Activated T-cell treated with anti-CD3 and anti-CD28 coated beads for 24 hours (primary cell): ENCODE data around the gene LTA4H.
"Not testable (repeated sequence)": the region's sequence is repeated elsewhere in the genome, so short reads cannot be mapped to it uniquely, and the experiment has no call there.

Experiments
- DNase-seq: peaks from one replicate; pipeline ENCODE4 v3.0.0-alpha.2; 2020; ENCODE audit warnings: low read depth

Gene LTA4H

GRCh38 chr12:96035283-96036236 is at the start of gene LTA4H:
LTA4H (minus strand) TSS chr12:96035587; CDS start chr12:96035519, 68 bp downstream.
- DNase-seq, result peak; percentile 95

- DNase-seq, result no peak
These were observed 49.2 kb upstream of the LTA4H start for GRCh38 chr12:96084624-96085023.

- DNase-seq, result no peak
These were observed 47.8 kb upstream of the LTA4H start for GRCh38 chr12:96083020-96083719.

DNA sequence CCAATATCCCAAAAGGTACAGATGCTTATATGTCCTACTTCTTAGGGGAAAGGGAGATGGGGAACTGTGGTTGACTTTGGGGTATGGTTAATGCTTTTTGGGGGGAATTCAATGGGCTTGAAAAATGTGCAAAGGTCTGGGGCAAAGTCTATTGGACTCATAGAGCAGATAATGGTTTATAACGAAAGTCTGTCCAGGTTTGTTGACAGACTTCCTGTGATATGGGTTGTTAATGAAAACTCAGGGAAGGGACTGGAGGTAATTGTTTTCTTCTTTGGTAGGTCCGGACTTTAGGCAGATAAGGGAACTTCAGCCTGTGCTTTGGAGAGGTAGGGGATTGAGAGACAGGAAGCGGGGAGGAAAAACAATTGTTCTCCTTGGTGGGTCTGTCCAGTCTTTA is 46.2 kb upstream of the LTA4H start:
- no peak for DNase-seq

- no peak for DNase-seq
These were observed 43.1 kb upstream of the LTA4H start for GRCh38 chr12:96078231-96079135.

DNA sequence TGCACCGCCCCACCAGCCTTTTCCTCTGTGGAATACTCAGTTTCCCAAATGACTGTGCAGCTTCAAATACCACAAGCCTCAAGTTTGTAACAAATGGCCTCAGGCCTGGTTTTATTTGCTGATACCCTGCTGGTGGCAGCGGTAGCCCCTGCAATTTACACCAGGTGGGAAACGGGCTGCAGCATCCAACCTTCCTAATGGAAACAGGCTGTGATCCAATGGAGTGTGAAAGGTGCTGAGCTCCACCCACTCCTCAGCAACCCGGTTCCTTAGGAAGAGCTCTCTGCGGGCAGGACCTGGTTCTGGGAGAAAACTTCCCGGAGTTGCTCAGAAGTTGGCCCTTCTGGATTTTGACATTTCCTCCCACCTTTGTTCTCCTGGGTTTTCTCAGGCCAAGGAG is 41.7 kb upstream of the LTA4H start:
- DNase-seq, result no peak

DNA sequence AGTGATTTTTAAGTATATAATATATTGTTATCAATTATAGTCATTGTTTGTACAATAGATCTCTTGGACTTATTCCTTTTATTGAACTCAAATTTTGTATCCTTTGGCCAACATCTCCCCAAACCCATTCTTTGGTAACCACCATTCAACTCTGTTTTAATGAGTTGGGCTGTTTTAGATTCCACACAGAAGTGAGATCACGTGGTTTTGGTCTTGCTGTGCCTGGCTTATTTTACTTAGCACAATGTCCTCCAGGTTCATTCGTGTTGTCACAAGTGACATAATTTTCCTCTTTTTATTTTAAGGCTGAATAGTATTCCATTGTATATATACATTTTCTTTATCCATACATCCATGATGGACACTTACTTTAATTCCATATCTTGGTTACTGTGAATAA is 40.2 kb upstream of the LTA4H start:
- DNase-seq, result no peak

DNA sequence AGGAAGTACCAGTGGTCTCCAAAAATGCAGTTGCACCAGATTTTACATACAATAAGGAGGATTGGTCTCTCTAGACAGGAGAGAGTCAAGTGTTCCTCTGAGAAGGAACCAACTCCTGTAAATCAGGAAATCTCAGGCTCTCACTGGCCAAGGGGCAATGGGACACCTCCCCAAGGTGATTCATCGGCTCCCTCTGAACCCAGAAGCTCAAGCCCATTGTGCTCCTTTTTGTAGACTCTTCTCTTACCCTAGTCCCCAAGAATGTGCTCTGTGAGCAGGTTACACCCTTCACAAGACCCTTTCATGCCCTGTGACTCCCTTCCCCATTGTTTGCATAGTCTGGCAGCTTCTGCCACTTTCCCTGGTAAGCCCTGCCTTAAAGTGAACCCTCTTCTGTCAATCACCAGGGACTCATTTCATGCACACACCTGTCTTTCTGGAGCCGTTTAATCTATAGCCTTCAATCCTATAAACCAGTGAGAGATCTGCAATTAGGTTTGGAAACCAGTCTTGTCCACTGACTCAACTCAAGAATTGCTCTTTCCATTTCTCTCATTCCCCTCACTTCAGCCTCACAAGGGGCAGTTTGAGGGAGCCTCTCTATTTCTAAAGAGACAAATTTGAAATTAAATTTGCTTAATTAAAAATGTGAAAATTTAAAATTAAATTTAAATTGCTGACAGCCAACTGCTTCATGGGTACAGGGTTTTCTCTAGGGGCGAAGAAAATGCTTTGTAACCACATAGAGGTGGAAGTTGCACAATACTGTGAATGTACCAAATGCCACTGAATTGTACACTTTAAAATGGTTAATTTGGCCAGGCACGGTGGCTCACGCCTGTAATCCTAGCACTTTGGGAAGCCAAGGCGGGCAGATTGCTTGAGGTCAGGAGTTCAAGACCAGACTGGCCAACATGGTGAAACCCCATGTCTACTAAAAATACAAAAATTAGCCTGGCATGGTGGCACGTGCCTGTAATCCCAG is 38.3 kb upstream of the LTA4H start:
- no peak for DNase-seq

DNA sequence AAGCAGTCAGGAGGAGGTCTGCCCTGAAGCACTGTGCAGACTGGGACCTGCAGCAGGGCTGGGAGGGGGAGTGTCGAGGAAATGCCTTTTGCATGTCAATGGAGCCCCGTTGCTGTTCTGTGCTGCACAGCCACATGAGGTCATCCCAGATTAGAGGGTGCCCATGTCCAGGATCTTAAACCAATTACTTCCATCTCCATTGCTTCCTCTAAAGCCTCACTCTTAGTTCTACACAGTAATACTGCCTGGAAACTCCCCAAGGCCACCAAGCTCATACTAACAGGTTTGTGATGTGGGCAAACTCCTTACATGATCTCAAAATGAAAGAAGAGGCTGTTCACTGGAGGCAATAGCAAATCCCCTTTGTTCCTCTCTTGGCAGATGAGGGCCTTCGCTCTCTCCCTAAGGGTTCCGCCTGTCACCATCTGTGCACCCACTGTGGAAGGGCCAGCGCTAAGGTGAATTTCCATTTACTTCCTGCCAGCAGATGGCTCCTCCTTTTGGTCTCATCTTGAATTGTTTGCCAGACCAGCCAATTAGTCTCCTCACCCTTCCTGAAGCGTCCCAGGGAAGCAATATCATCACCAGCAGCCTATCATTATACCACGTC is 35.4 kb upstream of the LTA4H start:
- DNase-seq, result no peak

GRCh38 chr12:96069511-96070231 is 34.3 kb upstream of the LTA4H start:
- DNase-seq, result no peak

DNA sequence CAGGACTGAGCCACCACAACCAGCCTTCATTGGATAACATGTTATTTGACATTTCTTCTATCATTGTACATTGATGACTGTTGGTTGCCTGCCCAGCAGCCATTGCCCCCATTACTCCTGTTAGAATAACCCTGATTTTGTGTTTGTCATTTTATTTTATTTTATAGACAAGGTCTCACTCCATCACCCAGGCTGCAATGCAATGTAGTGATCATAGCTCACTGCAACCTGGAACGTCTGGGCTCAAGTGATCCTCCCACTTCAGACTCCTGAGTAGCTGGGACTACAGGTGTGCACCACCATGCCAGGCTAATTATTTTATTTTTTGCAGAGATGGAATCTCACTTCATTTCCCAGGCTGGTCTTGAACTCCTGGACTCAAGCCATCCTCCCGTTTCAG is 33.2 kb upstream of the LTA4H start:
- no peak for DNase-seq

GRCh38 chr12:96068111-96068510 is 32.7 kb upstream of the LTA4H start:
- no peak for DNase-seq

GRCh38 chr12:96065776-96066175 is 30.4 kb upstream of the LTA4H start:
- DNase-seq, result not testable (repeated sequence)

GRCh38 chr12:96064966-96065365 is 29.6 kb upstream of the LTA4H start:
- no peak for DNase-seq

GRCh38 chr12:96064271-96064670 is 28.9 kb upstream of the LTA4H start:
- DNase-seq, result no peak

DNA sequence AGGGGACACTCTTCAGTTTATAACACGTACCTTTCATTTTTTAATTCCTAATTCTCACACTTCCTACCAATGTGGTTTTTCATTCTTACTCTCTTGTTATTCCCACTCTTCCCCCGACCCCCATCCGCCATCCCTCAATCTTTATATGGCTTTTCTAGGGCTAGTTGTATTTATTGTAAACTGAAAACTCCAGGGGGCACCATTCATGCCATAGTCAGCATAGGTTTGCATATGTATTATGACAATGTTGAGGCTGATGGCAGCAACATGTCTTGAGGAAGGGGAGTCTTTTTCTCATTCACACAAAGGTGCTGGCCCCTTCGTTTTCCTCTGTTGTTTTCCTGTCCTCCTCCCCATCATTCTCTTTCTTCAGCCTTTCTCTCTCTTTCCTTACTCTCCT is 27.7 kb upstream of the LTA4H start:
- no peak for DNase-seq

DNA sequence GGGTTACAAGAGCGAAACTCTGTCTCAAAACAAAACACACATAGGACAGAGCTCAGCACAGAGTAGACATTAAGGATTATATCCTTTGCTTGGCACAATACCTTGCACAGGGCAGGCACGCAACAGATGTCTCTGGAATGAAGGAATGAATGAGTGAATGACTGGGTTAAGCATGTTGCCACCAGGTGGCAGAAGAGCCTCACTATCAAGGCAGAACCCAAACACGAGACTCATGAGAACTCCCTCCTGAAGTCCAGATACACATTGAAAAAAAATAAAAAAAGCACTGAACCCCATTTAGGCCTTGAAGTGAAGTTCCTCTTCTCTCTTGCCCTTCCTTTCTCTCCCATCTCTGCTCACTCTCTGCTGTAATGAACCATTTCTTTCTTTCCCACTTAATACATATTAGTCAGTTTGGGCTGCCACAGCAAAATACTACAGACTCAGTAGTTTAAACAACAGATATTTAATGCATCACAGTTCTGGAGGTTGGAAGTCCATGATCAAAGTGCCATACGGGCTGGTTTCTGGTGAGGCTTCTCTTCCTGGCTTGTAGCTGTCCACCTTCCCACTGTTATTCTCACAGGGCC is 26.6 kb upstream of the LTA4H start:
- peak; percentile 70 for DNase-seq

GRCh38 chr12:96061323-96061722 is 25.9 kb upstream of the LTA4H start:
- DNase-seq, result no peak

DNA sequence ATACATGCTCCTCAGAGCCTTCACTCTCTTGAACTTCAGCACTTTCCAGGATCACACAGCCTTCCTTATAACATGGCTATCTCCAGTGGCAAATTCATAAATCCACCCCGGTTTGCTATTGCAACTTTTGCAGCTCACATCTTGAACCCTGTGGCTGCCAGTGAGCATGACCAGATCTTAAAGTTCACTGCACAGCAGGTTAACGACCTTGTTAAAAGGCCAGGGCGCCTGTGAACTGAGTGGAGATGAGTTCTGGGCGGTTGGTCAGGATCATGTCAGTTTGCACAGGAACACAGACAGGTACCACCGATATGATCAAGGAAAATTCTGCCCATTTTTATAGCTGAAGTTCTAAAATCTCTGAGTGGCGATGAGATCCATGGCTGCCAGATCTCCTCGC is 24.7 kb upstream of the LTA4H start:
- no peak for DNase-seq
